Measurements from ENCODE around the gene FRMPD1.
"Not testable (repeated sequence)": the region's sequence is repeated elsewhere in the genome, so short reads cannot be mapped to it uniquely, and the experiment has no call there.

The FRMPD1 gene

GRCh38 chr9:37650873-37651768 is at the start of gene FRMPD1:
FRMPD1 (plus strand) TSS chr9:37650954; CDS start chr9:37692642, 41,688 bp downstream.
- DNase-seq (ENCODE audit: low spot score), result peak; percentile 71

DNA sequence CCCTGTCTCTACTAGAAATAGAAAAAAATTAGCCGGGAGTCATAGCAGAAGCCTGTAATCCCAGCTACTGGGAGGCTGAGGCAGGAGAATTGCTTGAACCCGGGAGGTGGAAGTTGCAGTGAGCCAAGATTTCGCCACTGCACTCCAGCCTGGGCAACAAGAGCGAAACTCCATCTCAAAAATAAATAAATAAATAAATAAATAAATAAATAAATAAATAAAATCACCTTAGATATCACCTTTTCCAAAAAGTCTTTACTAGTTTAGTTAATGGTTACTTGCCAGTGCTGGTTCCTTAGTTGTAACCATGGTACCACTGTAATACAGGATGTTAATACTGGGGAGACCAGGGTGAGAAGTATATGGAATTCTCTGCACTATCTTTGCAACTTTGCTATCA is 48.7 kb upstream of the FRMPD1 start:
- not testable (repeated sequence) for DNase-seq (ENCODE audit: low spot score)

GRCh38 chr9:37602817-37603216 is 47.9 kb upstream of the FRMPD1 start:
- no peak for DNase-seq (ENCODE audit: low spot score)

DNA sequence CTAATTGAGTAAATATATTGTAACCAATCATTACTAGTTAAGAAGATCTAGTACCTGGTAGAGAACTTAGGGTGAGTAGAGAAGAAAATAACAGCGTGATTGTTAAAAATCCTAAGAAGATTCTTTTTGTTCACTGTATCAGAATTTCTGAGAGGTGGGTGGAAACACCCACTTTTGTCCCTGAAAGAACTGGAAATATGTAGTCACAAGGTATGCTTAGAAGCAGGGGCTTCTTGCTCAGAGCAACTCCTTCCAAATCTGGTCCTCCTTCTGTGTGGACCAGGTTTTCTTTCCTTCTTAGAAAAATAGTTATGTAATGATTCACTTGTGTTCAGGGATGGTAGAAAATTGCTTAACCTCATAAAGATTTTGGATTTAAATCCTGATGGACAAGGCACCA is 46.5 kb upstream of the FRMPD1 start:
- peak; percentile 26 for DNase-seq (ENCODE audit: low spot score)

DNA sequence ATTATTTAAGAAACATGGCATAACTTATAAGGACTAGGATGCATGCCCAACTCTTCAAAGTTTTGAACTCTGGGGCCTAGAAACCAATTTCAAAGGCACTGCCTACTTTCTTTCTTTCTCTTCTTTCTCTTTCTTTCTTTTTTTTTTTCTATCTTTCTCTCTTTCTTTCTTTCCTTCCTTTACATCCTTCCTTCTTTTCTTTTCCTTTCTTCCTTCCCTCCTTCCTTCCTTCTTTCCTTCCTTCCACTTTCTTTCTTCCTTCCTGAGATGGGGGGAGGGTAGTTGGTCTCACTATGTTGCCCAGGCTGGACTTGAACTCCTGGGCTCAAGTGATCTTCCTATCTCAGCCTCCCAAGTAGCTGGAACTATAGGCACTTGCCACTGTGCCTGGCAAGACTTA is 42.5 kb upstream of the FRMPD1 start:
- DNase-seq (ENCODE audit: low spot score), result no peak

DNA sequence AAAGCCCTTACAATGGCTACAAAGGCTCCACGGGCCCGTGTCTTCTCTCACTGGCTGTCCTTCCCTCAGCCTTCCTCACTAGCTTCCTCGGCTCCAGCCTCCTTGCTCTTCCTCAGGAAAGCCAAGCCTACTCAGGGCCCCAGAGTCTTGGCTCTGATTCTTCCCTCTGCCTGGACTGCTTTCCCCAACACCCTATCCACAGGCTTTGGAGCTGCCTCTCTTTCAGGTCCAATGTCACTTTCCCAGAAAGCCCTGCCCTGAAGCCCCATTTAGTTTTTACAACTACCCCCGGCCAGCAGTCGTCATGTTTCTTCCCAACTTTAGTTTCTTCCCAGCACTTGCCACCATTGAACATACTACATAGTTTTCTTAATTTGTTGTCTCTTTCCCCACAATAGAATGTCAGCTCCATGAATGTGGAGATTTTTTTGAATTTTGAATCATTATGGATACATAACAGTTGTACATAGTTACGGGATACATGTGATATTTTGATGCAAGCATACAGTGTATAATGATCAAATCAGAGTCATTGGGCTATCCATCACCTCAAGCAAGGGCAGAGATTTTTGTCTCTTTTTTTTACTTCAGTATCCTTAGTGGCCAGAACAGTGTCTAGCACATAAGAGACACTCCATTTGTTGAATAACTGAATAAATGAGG is 40.9 kb upstream of the FRMPD1 start:
- no peak for DNase-seq (ENCODE audit: low spot score)

- DNase-seq (ENCODE audit: low spot score), result no peak
Measured at GRCh38 chr9:37611014-37611413, 39.7 kb upstream of the FRMPD1 start.

DNA sequence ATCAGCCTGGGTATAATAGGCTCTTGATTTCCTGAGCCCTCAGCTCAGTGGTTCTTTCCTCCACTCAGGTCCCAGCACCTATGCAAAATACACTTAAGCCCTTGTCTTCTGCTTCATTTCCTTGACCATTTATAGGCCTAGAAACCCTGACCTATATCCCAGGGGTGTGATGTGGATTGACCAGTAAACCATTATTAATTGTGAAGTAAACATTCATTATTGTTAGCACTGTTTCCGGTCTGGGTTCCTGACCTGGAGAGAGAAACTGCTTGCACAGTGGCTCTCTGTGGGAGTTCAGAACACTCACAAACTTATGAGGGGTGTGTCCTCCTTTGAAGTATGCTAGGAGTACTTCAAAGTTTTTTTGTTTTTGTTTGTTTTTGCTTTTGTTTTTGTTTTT is 38.8 kb upstream of the FRMPD1 start:
- no peak for DNase-seq (ENCODE audit: low spot score)

DNA sequence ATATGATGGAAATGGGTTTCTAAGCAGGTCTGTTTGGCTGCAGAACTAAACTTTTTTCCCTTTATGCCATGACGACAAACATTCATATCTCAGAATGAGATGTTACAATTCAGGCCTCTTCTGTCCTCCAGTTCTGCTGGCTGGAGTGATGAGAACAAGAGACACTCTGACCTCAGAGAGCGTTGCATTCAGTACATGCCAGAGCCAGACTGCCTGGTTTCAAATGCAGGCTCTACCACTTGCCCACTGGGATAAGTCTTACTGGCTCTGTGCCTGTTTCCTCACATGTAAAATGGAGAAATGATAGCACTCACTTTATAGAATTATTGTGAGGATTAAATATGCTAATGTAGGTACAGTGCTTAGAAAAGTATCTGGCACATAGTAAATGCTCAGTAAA is 33.6 kb upstream of the FRMPD1 start:
- DNase-seq (ENCODE audit: low spot score), result no peak

GRCh38 chr9:37617832-37618231 is 32.9 kb upstream of the FRMPD1 start:
- DNase-seq (ENCODE audit: low spot score), result peak; percentile 79

DNA sequence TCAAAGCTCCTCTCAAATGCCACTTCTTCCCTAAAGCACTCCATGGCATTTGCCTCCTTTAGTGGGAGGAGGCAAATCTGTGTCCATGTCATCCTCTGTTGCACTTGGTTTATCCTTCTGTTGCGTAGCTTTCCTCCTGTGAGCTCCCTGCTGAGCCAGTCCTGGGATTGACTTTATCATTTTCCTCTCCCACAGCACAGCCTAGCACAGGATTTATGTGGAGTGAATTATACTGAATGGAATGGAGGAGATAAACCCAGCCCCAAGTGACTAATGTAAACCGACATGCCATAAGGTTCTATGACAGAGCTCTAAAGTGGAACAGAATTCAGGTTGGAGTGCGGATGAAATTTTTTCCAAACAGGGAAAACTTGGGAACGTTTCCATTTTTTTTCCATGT is 31.9 kb upstream of the FRMPD1 start:
- peak; percentile 69 for DNase-seq (ENCODE audit: low spot score)

DNA sequence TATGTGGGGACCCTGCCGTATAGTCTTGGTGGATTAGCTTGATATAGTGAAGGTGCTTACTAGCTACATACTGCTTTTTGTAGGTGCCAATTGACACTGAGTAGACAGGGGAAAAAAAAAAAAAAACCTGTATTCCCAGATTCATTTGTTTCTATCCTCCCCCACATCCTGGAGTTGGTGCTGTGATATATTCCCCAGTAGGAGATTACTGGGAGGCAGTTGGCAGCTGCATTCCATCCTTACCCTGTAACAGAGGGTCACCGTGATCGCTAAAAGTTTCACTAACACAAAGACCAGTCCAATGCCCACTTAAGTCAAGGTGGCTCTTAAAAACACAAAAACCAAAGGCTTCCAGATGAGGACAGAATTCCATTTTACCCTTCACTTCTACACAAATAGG is 30.9 kb upstream of the FRMPD1 start:
- DNase-seq (ENCODE audit: low spot score), result no peak

GRCh38 chr9:37620396-37620795 is 30.4 kb upstream of the FRMPD1 start:
- DNase-seq (ENCODE audit: low spot score), result no peak

GRCh38 chr9:37621273-37622121 is 29.3 kb upstream of the FRMPD1 start:
- no peak for DNase-seq (ENCODE audit: low spot score)

DNA sequence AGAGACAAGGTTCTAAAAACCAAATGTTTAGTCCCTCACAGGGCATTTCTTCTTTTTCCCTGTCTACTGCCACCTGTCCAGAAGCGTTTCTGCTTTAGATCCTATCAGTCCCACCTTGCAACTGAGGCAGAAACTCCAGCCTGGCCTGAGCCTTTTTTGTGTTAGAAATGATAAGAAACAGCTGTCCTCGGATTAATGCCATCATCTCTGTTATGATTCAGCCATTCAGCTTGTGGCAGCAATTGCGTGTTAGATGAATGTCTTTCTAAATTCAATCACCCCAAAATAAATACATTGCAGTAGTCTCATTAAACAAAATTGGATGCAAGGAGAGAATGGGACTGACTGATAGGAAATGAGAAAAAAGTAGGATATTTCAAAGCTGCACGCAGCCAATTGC is 28.3 kb upstream of the FRMPD1 start:
- DNase-seq (ENCODE audit: low spot score), result peak; percentile 56

GRCh38 chr9:37623267-37623666 is 27.5 kb upstream of the FRMPD1 start:
- DNase-seq (ENCODE audit: low spot score), result no peak

DNA sequence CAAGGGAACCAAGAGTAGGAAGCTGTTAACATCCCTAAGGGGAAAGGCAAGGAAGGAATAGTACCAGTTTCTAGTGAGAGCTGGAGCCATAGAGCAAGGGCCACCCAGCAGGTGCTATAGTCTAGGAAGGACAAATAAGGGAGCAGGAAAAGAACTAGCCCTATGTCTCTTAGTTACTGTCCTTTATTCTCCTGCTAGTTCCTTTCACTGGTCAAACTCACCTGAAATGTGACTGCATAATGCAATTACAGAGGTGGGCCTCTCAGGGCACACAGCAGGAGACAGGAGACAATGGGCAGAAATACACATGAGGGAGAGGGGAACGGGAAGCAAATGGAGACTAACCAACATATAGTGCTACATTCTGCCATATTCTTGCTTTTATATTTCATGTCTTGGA is 26.7 kb upstream of the FRMPD1 start:
- no peak for DNase-seq (ENCODE audit: low spot score)

DNA sequence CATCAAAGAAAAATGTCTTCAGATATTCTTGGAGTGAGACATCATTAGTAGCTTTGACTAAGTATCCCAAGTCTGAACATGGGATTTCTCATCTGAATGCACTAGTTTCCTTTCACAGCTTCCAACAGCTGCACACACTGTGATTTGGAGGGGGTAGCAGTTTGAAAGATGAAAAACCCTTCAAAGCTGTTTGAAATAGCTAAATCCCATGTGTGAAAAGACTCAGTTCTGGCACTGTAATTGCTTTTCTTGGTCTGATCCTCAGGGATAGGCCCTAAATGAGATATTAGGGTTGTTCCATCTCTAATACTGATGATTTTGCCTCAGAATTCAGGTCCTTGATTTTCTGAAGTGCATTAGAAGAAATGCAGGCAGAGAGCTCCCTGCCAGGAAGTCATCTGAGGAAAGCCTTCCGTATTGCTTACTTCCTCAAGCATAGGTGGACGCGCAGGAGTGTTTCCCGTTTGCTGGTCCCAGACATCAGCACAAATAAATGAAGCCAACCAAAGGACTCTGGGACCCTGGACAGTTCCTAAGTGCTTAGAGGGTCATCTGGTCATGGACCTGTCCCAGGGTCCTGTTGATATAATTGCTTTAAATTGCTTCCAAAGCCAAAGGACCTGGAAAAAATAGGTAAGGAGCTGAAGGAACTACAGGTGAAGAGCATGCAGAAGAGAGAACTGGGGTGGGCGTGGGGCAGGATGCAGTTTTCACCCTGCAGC is 25.6 kb upstream of the FRMPD1 start:
- DNase-seq (ENCODE audit: low spot score), result no peak

DNA sequence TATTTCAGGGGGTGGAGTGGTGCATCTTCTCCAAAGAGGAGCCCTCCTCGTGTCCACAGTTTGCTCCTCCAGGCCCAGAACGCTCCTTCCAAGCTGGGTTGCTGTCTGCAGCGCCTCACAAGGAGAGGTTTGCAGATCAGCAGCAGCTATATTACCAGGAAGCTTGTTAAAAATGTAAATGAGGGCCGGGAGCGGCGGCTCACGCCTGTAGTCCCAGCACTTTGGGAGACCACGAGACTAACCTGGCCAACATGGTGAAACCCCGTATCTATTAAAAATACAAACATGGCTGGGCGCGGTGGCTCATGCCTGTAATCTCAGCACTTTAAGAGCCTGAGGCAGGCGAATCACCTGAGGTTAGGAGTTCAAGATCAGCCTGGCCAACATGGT is 25.0 kb upstream of the FRMPD1 start:
- DNase-seq (ENCODE audit: low spot score), result no peak

DNA sequence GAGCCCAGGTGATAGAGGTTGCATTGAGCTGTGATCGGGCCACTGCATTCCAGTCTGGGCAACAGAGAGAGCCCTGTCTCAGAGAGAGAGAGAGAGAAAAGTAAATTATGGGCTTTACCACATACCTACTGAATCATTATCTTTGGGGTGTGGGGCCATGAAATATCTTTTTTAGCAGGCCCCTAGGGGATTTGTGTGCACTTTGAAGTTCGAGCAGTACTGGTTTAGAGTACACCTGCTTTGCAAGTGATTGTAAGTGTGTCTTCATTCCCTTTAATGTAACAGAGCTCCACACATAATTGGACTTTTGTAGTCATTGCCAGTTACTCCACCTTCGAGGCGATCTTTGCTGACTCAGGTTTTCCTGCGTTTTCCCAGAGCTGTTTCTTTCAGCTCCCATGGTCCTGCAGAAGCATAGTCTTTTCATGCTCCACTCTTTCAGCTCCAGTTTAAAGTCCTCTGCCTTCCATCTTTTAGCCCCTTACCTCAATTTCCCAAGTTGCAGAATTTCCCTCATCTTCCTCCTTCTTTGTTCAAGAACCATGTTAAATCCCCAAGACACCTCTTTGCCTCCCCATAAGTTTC is 24.0 kb upstream of the FRMPD1 start:
- no peak for DNase-seq (ENCODE audit: low spot score)

GRCh38 chr9:37632479-37632878 is 18.3 kb upstream of the FRMPD1 start:
- no peak for DNase-seq (ENCODE audit: low spot score)

- no peak for DNase-seq (ENCODE audit: low spot score)
Measured at GRCh38 chr9:37635808-37636207, 14.9 kb upstream of the FRMPD1 start.
